ENCODE results near the gene ODC1. TPM values are rescaled to one million over a fixed set of nuclear protein-coding genes. Genes with fewer than 3 reads are reported as not detected.

The ODC1 gene
- total RNA-seq, 1 donor = 129 TPM

- TF ChIP-seq, protein P1, sequence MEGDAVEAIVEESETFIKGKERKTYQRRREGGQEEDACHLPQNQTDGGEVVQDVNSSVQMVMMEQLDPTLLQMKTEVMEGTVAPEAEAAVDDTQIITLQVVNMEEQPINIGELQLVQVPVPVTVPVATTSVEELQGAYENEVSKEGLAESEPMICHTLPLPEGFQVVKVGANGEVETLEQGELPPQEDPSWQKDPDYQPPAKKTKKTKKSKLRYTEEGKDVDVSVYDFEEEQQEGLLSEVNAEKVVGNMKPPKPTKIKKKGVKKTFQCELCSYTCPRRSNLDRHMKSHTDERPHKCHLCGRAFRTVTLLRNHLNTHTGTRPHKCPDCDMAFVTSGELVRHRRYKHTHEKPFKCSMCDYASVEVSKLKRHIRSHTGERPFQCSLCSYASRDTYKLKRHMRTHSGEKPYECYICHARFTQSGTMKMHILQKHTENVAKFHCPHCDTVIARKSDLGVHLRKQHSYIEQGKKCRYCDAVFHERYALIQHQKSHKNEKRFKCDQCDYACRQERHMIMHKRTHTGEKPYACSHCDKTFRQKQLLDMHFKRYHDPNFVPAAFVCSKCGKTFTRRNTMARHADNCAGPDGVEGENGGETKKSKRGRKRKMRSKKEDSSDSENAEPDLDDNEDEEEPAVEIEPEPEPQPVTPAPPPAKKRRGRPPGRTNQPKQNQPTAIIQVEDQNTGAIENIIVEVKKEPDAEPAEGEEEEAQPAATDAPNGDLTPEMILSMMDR (IDR thresholded peaks at IDR 0.05; ENCODE audit: insufficient read depth, low read length) = no peak
- no peak for DNase-seq (ENCODE audit: low read depth)
- H3K4me3 ChIP-seq (ENCODE audit: low read depth, low read length) = no peak overlapping the region
Observed at GRCh38 chr2:10424916-10425505, 23.1 kb downstream of the ODC1 start.

DNA sequence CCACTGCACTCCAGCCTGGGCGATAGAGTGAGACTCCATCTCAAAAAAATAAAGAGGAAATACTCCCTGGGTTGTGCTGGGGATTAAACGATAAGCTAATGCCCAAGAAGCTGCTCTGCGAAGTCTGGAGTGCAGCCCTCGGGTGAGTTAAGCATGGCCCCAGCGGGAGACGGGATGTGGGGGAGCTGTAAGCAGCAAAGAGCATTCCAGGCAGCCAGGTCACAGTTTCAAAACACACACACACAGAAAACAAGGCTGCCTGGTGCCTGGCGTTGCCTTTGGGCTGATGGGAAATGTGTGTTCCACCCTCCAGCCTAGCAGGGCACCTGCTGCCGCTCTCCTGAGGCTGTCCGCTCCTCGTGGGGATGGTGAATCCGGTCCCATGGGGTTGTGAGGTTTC is 24.1 kb downstream of the ODC1 start:
- no peak overlapping the region for H3K4me3 ChIP-seq (ENCODE audit: low read depth, low read length)
- DNase-seq (ENCODE audit: low read depth) = no peak
- TF ChIP-seq, protein P1 (IDR thresholded peaks at IDR 0.05; ENCODE audit: insufficient read depth, low read length) = no peak

GRCh38 chr2:10423400-10423774 is 24.7 kb downstream of the ODC1 start:
- TF ChIP-seq, protein P1 (IDR thresholded peaks at IDR 0.05; ENCODE audit: insufficient read depth, low read length) = no peak
- DNase-seq (ENCODE audit: low read depth) = no peak
- H3K4me3 ChIP-seq (ENCODE audit: low read depth, low read length) = no peak overlapping the region

GRCh38 chr2:10422732-10423399 is 25.3 kb downstream of the ODC1 start:
- DNase-seq (ENCODE audit: low read depth) = no peak
- no peak overlapping the region for H3K4me3 ChIP-seq (ENCODE audit: low read depth, low read length)
- TF ChIP-seq, protein P1 (IDR thresholded peaks at IDR 0.05; ENCODE audit: insufficient read depth, low read length) = no peak

- DNase-seq (ENCODE audit: low read depth) = no peak
- no peak overlapping the region for H3K4me3 ChIP-seq (ENCODE audit: low read depth, low read length)
- TF ChIP-seq, protein P1 (IDR thresholded peaks at IDR 0.05; ENCODE audit: insufficient read depth, low read length) = no peak
Observed at GRCh38 chr2:10422251-10422650, 25.9 kb downstream of the ODC1 start.

- H3K4me3 ChIP-seq (ENCODE audit: low read depth, low read length) = no peak overlapping the region
- TF ChIP-seq, protein P1 (IDR thresholded peaks at IDR 0.05; ENCODE audit: insufficient read depth, low read length) = no peak
- no peak for DNase-seq (ENCODE audit: low read depth)
Observed at GRCh38 chr2:10419553-10420257, 28.4 kb downstream of the ODC1 start.

All from fibroblast of the aortic adventitia (primary cell).